CD4-positive, alpha-beta memory T cell (primary cell): Measurements from ENCODE around the gene PCDHGC4. TPM values are rescaled to one million over a fixed set of nuclear protein-coding genes. Genes with fewer than 3 reads are reported as not detected.
A peak's percentile ranks its signal among the peaks of the same experiment; 100 is the strongest.

Experiments used
- CTCF ChIA-PET: fragments of 350-600 bp; sonication (Branson Sonifier 250); formaldehyde crosslinking; loops from one replicate; lab custom pipeline; 2021; ENCODE audit warnings: inconsistent platforms; ENCODE audit not compliant: partially characterized antibody; lab: Charles Lee
- POLR2A ChIA-PET: fragments of 350-600 bp; sonication (Branson Sonifier 250); formaldehyde crosslinking; loops from one replicate; lab custom pipeline; 2021; ENCODE audit not compliant: partially characterized antibody; lab: Charles Lee
- DNase-seq, 5 donors: peaks; one replicate each; pipeline versions ENCODE4 v3.0.0 to v3.0.0-alpha.2; 2020 to 2022; ENCODE audit warnings: mixed read lengths in 1 of 5
- H3K27ac ChIP-seq: one replicate; pipeline ENCODE4 v1.7.0; 2013; ENCODE audit warnings: low read depth, low read length
- H3K27me3 ChIP-seq: 2 replicates; pipeline ENCODE4 v1.7.0; 2013; ENCODE audit warnings: mild to moderate bottlenecking, low read length, moderate library complexity; ENCODE audit not compliant: insufficient read depth
- H3K36me3 ChIP-seq: 2 replicates; pipeline ENCODE4 v1.7.0; 2013; ENCODE audit warnings: mild to moderate bottlenecking, low read length, moderate library complexity; ENCODE audit not compliant: insufficient read depth
- H3K4me1 ChIP-seq: 2 replicates; pipeline ENCODE4 v1.7.0; 2013; ENCODE audit warnings: mild to moderate bottlenecking, low read length, moderate library complexity; ENCODE audit not compliant: insufficient read depth
- H3K4me3 ChIP-seq, 2 donors: one replicate each; pipeline ENCODE4 v1.7.0; 2013; ENCODE audit warnings: low read length in 2 of 2, mild to moderate bottlenecking in 1 of 2
- H3K9me3 ChIP-seq, 2 donors: one replicate each; pipeline ENCODE4 v1.7.0; 2013; ENCODE audit warnings: low read length in 2 of 2, control low read depth in 1 of 2; ENCODE audit not compliant: control insufficient read depth in 1 of 2
- H3K27ac Mint-ChIP-seq, 7 donors: one replicate each; pipeline ENCODE4 v1.8.0; 2020 to 2021; ENCODE audit warnings: mixed read lengths in 7 of 7, mild to moderate bottlenecking in 6 of 7, inconsistent platforms in 3 of 7, moderate library complexity in 3 of 7
- H3K27me3 Mint-ChIP-seq, 2 donors: one replicate each; pipeline ENCODE4 v1.8.0; 2020 to 2021; ENCODE audit warnings: mixed read lengths in 2 of 2
- H3K36me3 Mint-ChIP-seq, 2 donors: one replicate each; pipeline ENCODE4 v1.8.0; 2020 to 2021; ENCODE audit warnings: mixed read lengths in 2 of 2, inconsistent platforms in 1 of 2, mild to moderate bottlenecking in 1 of 2
- H3K4me1 Mint-ChIP-seq, 4 donors: one replicate each; pipeline ENCODE4 v1.8.0; 2020 to 2021; ENCODE audit warnings: mixed read lengths in 4 of 4, mild to moderate bottlenecking in 1 of 4
- H3K4me3 Mint-ChIP-seq, 8 donors: one replicate each; pipeline ENCODE4 v1.8.0; 2020 to 2021; ENCODE audit warnings: mixed read lengths in 8 of 8, mild to moderate bottlenecking in 7 of 8, moderate library complexity in 6 of 8, inconsistent platforms in 3 of 8
- H3K9me3 Mint-ChIP-seq, 8 donors: one replicate each; pipeline ENCODE4 v1.8.0; 2020 to 2021; ENCODE audit warnings: mixed read lengths in 8 of 8, mild to moderate bottlenecking in 5 of 8, inconsistent platforms in 3 of 8, moderate library complexity in 1 of 8
- intact Hi-C: fragments of 100-400 bp; cut with micrococcal nuclease; formaldehyde crosslinking; loops from one replicate; pipeline ENCODE4 v1.15.1; 2023
- polyA plus RNA-seq, 2 donors: library from polyadenylated mRNA; unstranded; fragments of 300-500 nt; fragmentation: Illumina TruSeq; gene quantifications; one replicate each; pipeline ENCODE4 v1.2.3, GENCODE V29; 2021
- total RNA-seq, 2 experiments: library from RNA; stranded (reverse); gene quantifications; one replicate each; pipeline ENCODE4 v1.2.3, GENCODE V29; 2021

PCDHGC4 gene
- total and polyA plus RNA-seq, 4 experiments from 2014 or later: 0.11 TPM; not detected in 3

DNA sequence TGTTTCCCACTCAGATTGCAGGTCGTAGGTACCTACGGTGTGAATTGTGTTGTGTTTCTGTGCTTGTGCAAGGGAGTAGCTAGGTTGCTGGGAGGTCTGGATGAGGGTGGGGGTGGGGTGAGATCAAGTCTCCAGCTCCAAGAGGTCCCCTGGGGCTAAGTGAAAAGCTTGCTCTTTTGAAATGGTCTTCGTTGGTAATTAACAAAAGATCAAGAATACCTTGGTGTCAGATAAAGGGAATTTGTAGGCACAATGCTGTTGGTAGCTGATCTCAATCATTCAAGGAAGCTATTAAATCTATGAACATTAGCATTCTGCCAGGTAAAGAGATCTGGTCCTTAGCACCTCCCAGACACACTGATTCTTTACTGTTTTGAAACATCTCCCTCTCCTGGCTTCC is 928 bp upstream of the PCDHGC4 start:
- ChIA-PET CTCF (no interaction called here), POLR2A (no interaction called here)
- Histone ChIP-seq H3K27me3 (peaks cover 32% of the 10 kb centered on the region), H3K9me3 (no peaks in the 10 kb centered on the region), H3K4me3 (no peak overlapping the region), H3K36me3 (no peaks in the 10 kb centered on the region), H3K4me1 (peaks cover 10% of the 10 kb centered on the region), H3K27ac (no peak overlapping the region)
- H3K27ac Mint-ChIP-seq: no peak overlapping the region
- no peak overlapping the region for H3K4me3 Mint-ChIP-seq
- H3K36me3 Mint-ChIP-seq: no peaks in the 10 kb centered on the region
- intact Hi-C loops: no loop called here
- peaks cover 63 to 64% of the 10 kb centered on the region in 2 donors for H3K27me3 Mint-ChIP-seq
- H3K4me1 Mint-ChIP-seq: peaks cover 5 to 14% (median 9%) of the 10 kb centered on the region in 4 donors
- DNase-seq: no peak
- no peaks in the 10 kb centered on the region for H3K9me3 Mint-ChIP-seq

DNA sequence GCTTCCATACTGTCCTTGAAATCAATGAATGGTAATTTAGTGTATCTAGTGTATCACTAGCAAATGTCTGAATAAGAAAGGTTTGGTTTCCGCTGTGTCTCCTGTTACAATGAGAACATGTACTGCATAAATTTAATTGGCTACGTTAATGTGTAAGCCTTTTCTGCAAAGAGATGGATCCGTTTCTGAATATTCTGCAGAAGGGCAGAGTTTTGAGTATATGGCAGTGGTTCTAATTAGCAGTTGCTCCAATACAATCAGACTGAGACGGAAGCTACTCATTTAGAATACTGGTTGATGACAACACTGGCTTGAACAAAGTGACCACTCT is 555 bp upstream of the PCDHGC4 start:
- peak overlapping the region in 3 of 8 donors; percentile 13 to 73 (median 49) for H3K4me3 Mint-ChIP-seq
- POLR2A ChIA-PET: no interaction called here
- peaks cover 32% of the 10 kb centered on the region for H3K27me3 ChIP-seq

DNA sequence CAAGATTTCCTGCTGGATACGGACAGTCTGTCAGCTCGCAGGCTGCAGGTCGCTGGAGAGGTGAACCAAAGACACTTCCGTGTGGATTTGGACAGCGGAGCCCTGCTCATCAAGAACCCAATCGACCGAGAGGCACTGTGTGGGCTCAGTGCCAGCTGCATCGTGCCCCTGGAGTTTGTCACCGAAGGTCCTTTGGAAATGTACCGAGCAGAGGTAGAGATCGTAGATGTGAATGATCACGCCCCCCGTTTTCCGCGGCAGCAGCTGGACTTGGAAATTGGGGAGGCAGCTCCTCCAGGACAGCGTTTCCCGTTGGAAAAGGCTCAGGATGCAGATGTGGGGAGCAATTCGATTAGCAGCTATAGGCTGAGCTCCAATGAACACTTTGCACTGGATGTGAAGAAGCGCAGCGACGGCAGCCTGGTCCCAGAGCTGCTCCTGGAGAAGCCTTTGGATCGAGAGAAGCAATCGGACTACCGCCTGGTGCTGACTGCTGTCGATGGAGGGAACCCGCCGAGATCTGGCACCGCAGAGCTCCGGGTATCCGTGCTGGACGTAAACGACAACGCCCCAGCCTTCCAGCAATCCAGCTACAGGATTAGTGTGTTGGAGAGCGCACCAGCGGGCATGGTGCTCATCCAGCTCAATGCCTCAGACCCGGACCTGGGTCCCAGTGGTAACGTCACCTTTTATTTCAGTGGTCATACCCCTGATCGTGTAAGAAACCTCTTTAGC is 658 bp downstream of the PCDHGC4 start:
- no peak for DNase-seq
- Mint-ChIP-seq H3K4me1 (peaks cover 5 to 14% (median 9%) of the 10 kb centered on the region in 4 donors), H3K27ac (no peak overlapping the region), H3K9me3 (no peaks in the 10 kb centered on the region), H3K36me3 (no peaks in the 10 kb centered on the region), H3K27me3 (peaks cover 69% of the 10 kb centered on the region in 2 donors), H3K4me3 (peak overlapping the region in 6 of 8 donors; percentile 13 to 73 (median 40))
- H3K27ac ChIP-seq: no peak overlapping the region
- H3K4me3 ChIP-seq: no peak overlapping the region
- H3K9me3 ChIP-seq: no peaks in the 10 kb centered on the region
- peaks cover 10% of the 10 kb centered on the region for H3K4me1 ChIP-seq
- ChIA-PET CTCF (interaction anchor here (1.0 to 1.1 kb wide), 3 partner anchors 10 to 79 kb away, joined by 3 to 4 read pairs (median 3); partner anchors contain the start of gene PCDHGC3), POLR2A (no interaction called here)
- H3K27me3 ChIP-seq: peaks cover 32% of the 10 kb centered on the region
- intact Hi-C loops: no loop called here
- no peaks in the 10 kb centered on the region for H3K36me3 ChIP-seq

More for the DNA sequence above, 555 bp upstream of the PCDHGC4 start:
- Histone ChIP-seq H3K9me3 (no peaks in the 10 kb centered on the region), H3K4me3 (no peak overlapping the region), H3K36me3 (no peaks in the 10 kb centered on the region), H3K4me1 (peaks cover 10% of the 10 kb centered on the region), H3K27ac (no peak overlapping the region)
- Mint-ChIP-seq H3K27ac (no peak overlapping the region), H3K9me3 (no peaks in the 10 kb centered on the region), H3K4me1 (peaks cover 5 to 14% (median 9%) of the 10 kb centered on the region in 4 donors), H3K36me3 (no peaks in the 10 kb centered on the region), H3K27me3 (peaks cover 65% of the 10 kb centered on the region in 2 donors)
- DNase-seq: no peak
- CTCF ChIA-PET: interaction anchor here (1.0 kb wide), 1 partner anchor 80 kb away, joined by 3 read pairs; no protein-coding TSS in a partner anchor
- intact Hi-C loops: no loop called here

DNA sequence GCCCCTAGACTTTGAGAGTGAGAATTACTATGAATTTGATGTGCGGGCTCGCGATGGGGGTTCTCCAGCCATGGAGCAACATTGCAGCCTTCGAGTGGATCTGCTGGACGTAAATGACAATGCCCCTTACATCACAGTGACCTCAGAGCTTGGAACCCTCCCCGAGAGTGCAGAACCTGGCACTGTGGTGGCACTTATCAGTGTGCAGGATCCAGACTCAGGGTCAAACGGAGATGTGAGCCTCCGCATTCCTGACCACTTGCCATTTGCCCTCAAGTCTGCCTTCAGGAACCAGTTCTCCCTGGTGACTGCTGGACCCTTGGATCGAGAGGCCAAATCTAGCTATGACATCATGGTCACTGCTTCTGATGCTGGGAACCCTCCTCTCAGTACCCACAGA is 1.3 kb downstream of the PCDHGC4 start:
- peaks cover 5 to 14% (median 9%) of the 10 kb centered on the region in 4 donors for H3K4me1 Mint-ChIP-seq
- POLR2A ChIA-PET: no interaction called here
- Histone ChIP-seq H3K27ac (no peak overlapping the region), H3K27me3 (peaks cover 36% of the 10 kb centered on the region), H3K36me3 (no peaks in the 10 kb centered on the region), H3K4me3 (no peak overlapping the region), H3K4me1 (peaks cover 10% of the 10 kb centered on the region), H3K9me3 (no peaks in the 10 kb centered on the region)
- CTCF ChIA-PET: interaction anchor here (1.1 kb wide), 2 partner anchors 10 to 27 kb away, joined by 3 to 4 read pairs; partner anchors contain the start of gene PCDHGC3
- no peaks in the 10 kb centered on the region for H3K9me3 Mint-ChIP-seq
- no peak overlapping the region for H3K27ac Mint-ChIP-seq
- intact Hi-C loops: no loop called here
- H3K36me3 Mint-ChIP-seq: no peaks in the 10 kb centered on the region
- peak overlapping the region in 1 of 8 donors; percentile 27 for H3K4me3 Mint-ChIP-seq
- no peak for DNase-seq
- H3K27me3 Mint-ChIP-seq: peaks cover 70 to 73% of the 10 kb centered on the region in 2 donors

DNA sequence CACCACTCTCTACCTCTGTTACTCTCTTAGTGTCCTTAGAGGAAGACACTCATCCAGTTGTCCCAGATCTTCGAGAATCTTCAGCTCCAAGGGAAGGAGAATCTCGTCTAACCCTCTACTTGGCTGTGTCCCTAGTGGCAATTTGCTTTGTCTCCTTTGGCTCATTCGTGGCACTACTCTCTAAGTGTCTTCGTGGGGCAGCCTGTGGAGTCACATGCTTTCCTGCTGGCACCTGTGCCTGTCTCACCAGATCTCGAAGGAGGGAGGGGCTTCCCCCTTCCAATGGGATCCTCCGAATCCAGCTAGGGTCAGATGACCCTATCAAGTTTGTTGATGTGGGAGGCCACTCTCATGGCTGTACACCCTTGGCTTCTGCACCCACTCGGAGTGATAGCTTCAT is 2.3 kb downstream of the PCDHGC4 start:
- Histone ChIP-seq H3K36me3 (no peaks in the 10 kb centered on the region), H3K27ac (no peak overlapping the region), H3K9me3 (no peaks in the 10 kb centered on the region), H3K27me3 (peaks cover 41% of the 10 kb centered on the region), H3K4me3 (no peak overlapping the region), H3K4me1 (peaks cover 20% of the 10 kb centered on the region)
- Mint-ChIP-seq H3K4me3 (no peak overlapping the region), H3K27me3 (peaks cover 74 to 75% of the 10 kb centered on the region in 2 donors), H3K9me3 (no peaks in the 10 kb centered on the region), H3K4me1 (peaks cover 7 to 18% (median 13%) of the 10 kb centered on the region in 4 donors), H3K27ac (no peak overlapping the region), H3K36me3 (no peaks in the 10 kb centered on the region)
- ChIA-PET CTCF (interaction anchor here (0.8 kb wide), 1 partner anchor 13 kb away, joined by 4 read pairs; no protein-coding TSS in a partner anchor), POLR2A (no interaction called here)
- intact Hi-C loops: no loop called here
- no peak for DNase-seq

DNA sequence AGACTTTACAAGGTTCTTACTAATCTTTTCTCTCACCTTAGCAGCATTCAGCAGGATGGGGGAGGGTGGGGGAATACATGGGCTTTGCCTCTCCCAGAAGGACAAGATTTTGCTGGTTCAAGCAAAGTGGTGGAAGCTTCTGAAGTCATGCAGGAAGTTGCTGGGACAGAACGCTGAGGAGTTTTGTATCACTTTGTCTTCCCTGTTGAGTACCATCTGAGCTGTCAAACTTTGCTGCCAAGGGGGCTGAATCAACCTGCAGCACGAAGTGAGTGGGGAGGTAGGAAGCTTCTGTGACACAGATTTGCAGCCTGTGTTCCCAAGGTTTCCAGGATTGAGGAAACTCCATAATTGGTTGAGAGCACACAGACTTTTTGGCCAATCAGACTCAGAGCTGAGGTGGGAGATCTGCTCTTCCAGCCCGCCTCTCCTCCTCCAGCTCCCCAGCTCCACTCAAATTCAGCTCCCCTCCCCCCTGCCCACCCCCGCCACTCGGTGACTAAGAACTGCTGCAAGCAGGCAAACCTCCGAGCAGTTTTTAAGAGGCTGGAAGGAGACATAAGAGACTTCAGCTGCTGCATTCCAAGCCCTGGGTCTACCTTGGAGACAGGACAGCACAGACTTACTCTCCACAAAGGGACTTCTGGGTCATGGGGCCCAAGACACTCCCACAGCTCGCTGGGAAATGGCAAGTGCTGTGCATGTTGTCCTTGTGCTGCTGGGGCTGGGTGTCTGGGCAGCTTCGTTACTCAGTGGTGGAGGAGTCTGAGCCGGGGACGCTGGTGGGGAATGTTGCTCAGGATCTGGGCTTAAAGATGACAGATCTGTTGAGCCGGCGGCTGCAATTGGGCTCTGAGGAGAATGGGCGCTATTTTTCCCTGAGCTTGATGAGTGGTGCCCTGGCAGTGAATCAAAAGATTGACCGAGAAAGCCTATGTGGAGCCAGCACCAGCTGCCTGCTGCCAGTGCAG is 4.0 kb downstream of the PCDHGC4 start, which contains the start of gene PCDHGC5:
PCDHGC5 (plus strand) TSS at position 491 of the 971 bp plus-strand sequence; CDS start at position 651, 160 bp downstream.
- intact Hi-C loops: no loop called here
- H3K4me1 Mint-ChIP-seq: peaks cover 7 to 26% (median 18%) of the 10 kb centered on the region in 4 donors
- Histone ChIP-seq H3K9me3 (no peaks in the 10 kb centered on the region), H3K27me3 (peaks cover 50% of the 10 kb centered on the region), H3K27ac (no peak within 1 kb of the TSS), H3K36me3 (no peaks in the 10 kb centered on the region), H3K4me3 (no peak within 1 kb of the TSS), H3K4me1 (peaks cover 28% of the 10 kb centered on the region)
- H3K9me3 Mint-ChIP-seq: no peaks in the 10 kb centered on the region
- H3K4me3 Mint-ChIP-seq: no peak within 1 kb of the TSS
- H3K27ac Mint-ChIP-seq: no peak within 1 kb of the TSS
- POLR2A ChIA-PET: no interaction called here
- H3K36me3 Mint-ChIP-seq: no peaks in the 10 kb centered on the region
- CTCF ChIA-PET: interaction anchor here (1.7 kb wide), 1 partner anchor 69 kb away, joined by 3 read pairs; no protein-coding TSS in a partner anchor
- H3K27me3 Mint-ChIP-seq: peaks cover 69 to 70% of the 10 kb centered on the region in 2 donors
- no peak for DNase-seq
